Measurements from ENCODE around the gene ZNF606. TPM values are rescaled to one million over a fixed set of nuclear protein-coding genes. Genes with fewer than 3 reads are reported as not detected.

The ZNF606 gene
- total and polyA plus RNA-seq, 9 of the 15 experiments (the other 6 are each of a cell fraction or from before 2014, with no cell fraction given): 0.03 to 0.98 (median 0.28) TPM

DNA sequence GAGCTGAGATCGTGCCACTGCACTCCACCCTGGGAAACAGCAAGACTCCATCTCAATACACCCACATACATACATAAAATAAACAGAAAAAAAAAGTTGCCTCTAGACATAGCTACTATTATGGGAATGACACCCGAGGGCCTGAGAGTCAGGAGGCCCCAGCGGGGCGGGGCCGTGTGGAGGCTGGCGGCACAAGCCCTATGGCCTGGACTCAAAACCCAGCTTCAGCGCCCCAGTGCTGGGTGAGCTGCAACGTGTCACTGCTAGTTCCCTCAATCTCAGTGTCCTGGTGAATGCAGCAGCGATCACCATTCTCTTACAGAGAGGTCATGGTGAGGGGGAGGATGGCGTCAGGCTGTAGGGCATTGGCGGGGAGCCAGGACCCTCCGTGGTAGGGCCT, 22.0 kb upstream of the ZNF606 start:
- intact Hi-C loops (cut with micrococcal nuclease) (no loop called here), in situ Hi-C loops (cut with MboI) (loop anchor here (10.0 kb wide), 1 partner anchor 130 kb away; the partner anchor contains the start of gene ZNF329)
- no peaks in the 10 kb centered on the region for H3K4me1 ChIP-seq (replicated peaks in 1 of 2; ENCODE audit: control insufficient read depth in 2 of 2, insufficient read depth in 2 of 2, low read length in 2 of 2)
- no peak overlapping the region for H3K27ac ChIP-seq (ENCODE audit: extremely low read depth, low read depth, low read length)
- no peaks in the 10 kb centered on the region for H3K9me1 ChIP-seq (ENCODE audit: control insufficient read depth, insufficient read depth, low read length)
- H3K36me3 ChIP-seq (ENCODE audit: control insufficient read depth, insufficient read depth, low read length): no peaks in the 10 kb centered on the region
- no peaks in the 10 kb centered on the region for H4K20me1 ChIP-seq (replicated peaks; ENCODE audit: control insufficient read depth, insufficient read depth, low read length)
- WGBS (ENCODE audit: insufficient coverage, low coverage, missing lambda C conversion rate): 3% methylated on average over 12 of the region's 12 CpGs
- no peaks in the 10 kb centered on the region; the same call in 1 of the 2 replicates for H3K9me3 ChIP-seq (replicated peaks; ENCODE audit: control insufficient read depth, insufficient read depth, low read depth, low read length)
- FAIRE-seq: no peak
- CTCF ChIA-PET (ENCODE audit: low intra/inter-chr PET ratio): no interaction called here
- POLR2A ChIA-PET: no interaction called here
- no peak for DNase-seq (ENCODE audit: extremely low read depth in 1 of 4, low spot score in 3 of 4)
- no peak overlapping the region for H3K4me3 ChIP-seq
- no peak overlapping the region for H2AFZ ChIP-seq (ENCODE audit: low read depth, low read length)
- no peaks in the 10 kb centered on the region for H3K27me3 ChIP-seq (ENCODE audit: control insufficient read depth in 2 of 2, insufficient read depth in 2 of 2, low read length in 2 of 2)
- H3K79me2 ChIP-seq (ENCODE audit: control insufficient read depth, insufficient read depth, low read length): no peaks in the 10 kb centered on the region
- no peak overlapping the region for H3K9ac ChIP-seq (ENCODE audit: insufficient read depth in 1 of 2, low read depth in 2 of 2, low read length in 2 of 2)
- no peak for ATAC-seq
- BruUV-seq (replicated peaks): no TSS peak
- H3K4me2 ChIP-seq (ENCODE audit: insufficient read depth, low read length): no peak overlapping the region
- TF ChIP-seq ZNF354B (CRISPR knock-in tag; IDR thresholded peaks at IDR 0.05): no peak
- TF ChIP-seq SMARCB1 (IDR thresholded peaks at IDR 0.05; ENCODE audit: insufficient read length, low read depth): no peak
- TF ChIP-seq ZNF561 (CRISPR knock-in tag; conservative IDR thresholded peaks at IDR 0.05): no peak
- no peak for TF ChIP-seq CLOCK (CRISPR knock-in tag; IDR thresholded peaks at IDR 0.05; ENCODE audit: borderline replicate concordance)
- no peak for TF ChIP-seq ZNF707 (CRISPR knock-in tag; conservative IDR thresholded peaks at IDR 0.05)
- TF ChIP-seq TGIF2 (CRISPR knock-in tag; IDR thresholded peaks at IDR 0.05): no peak
- no peak for TF ChIP-seq THRB (CRISPR knock-in tag; conservative IDR thresholded peaks at IDR 0.05)
- TF ChIP-seq, protein P1, sequence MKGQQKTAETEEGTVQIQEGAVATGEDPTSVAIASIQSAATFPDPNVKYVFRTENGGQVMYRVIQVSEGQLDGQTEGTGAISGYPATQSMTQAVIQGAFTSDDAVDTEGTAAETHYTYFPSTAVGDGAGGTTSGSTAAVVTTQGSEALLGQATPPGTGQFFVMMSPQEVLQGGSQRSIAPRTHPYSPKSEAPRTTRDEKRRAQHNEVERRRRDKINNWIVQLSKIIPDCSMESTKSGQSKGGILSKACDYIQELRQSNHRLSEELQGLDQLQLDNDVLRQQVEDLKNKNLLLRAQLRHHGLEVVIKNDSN (CRISPR knock-in tag; IDR thresholded peaks at IDR 0.05): no peak
- TF ChIP-seq, protein P2, sequence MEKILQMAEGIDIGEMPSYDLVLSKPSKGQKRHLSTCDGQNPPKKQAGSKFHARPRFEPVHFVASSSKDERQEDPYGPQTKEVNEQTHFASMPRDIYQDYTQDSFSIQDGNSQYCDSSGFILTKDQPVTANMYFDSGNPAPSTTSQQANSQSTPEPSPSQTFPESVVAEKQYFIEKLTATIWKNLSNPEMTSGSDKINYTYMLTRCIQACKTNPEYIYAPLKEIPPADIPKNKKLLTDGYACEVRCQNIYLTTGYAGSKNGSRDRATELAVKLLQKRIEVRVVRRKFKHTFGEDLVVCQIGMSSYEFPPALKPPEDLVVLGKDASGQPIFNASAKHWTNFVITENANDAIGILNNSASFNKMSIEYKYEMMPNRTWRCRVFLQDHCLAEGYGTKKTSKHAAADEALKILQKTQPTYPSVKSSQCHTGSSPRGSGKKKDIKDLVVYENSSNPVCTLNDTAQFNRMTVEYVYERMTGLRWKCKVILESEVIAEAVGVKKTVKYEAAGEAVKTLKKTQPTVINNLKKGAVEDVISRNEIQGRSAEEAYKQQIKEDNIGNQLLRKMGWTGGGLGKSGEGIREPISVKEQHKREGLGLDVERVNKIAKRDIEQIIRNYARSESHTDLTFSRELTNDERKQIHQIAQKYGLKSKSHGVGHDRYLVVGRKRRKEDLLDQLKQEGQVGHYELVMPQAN (IDR thresholded peaks at IDR 0.05; ENCODE audit: borderline replicate concordance): no peak
- TF ChIP-seq TARDBP (IDR thresholded peaks at IDR 0.05): no peak
- TF ChIP-seq MAFK (IDR thresholded peaks at IDR 0.05; ENCODE audit: low read length): no peak
- no peak for TF ChIP-seq SMARCC2 (IDR thresholded peaks at IDR 0.05; ENCODE audit: low read depth)
- TF ChIP-seq ERF (CRISPR knock-in tag; IDR thresholded peaks at IDR 0.05): no peak
- TF ChIP-seq RFX5 (IDR thresholded peaks at IDR 0.05; ENCODE audit: low read depth, low read length): no peak
